IMR-90 (cell line): ENCODE results near the gene DPP8. TPM values are rescaled to one million over a fixed set of nuclear protein-coding genes. Genes with fewer than 3 reads are reported as not detected.

ENCODE experiments used
- ATAC-seq: fragments of 200-7000 bp; cut with Tn5 transposase; 2 replicates; pipeline ENCODE4 v1.9.1; 2020; ENCODE audit warnings: low read depth, mild to moderate bottlenecking, moderate library complexity
- BruUV-seq: library from RNA; stranded (reverse); fragments of 400-500 nt; replicated peaks from 2 replicates; lab custom pipeline; 2021; lab: Mats Ljungman, UMichigan
- CTCF ChIA-PET: fragments of 300-600 bp; formaldehyde crosslinking; extraction: SDS; loops from one replicate; lab custom pipeline; 2021; ENCODE audit warnings: antibody characterized with exemption; lab: Yijun Ruan, JAX
- POLR2A ChIA-PET: fragments of 300-600 bp; sonication (Branson Sonifier 250); formaldehyde crosslinking; loops from one replicate; lab custom pipeline; 2022; ENCODE audit warnings: antibody characterized with exemption; ENCODE audit not compliant: unreplicated experiment; lab: Charles Lee
- DNase-seq: peaks from one replicate; pipeline ENCODE4 v3.0.0; 2013
- H2AFZ ChIP-seq: replicated peaks from 2 replicates; pipeline ENCODE3; 2013; ENCODE audit warnings: low read length, mild to moderate bottlenecking; ENCODE audit not compliant: poor library complexity
- H2AK5ac ChIP-seq: 2 replicates; pipeline ENCODE4 v1.6.1; 2013; ENCODE audit warnings: low read depth, low read length, inconsistent platforms
- H2AK9ac ChIP-seq: replicated peaks from 2 replicates; pipeline ENCODE3; 2013; ENCODE audit warnings: mild to moderate bottlenecking, low read depth, low read length, moderate library complexity; ENCODE audit not compliant: poor library complexity
- H2BK120ac ChIP-seq: 2 replicates; pipeline ENCODE4 v1.6.1; 2013; ENCODE audit warnings: low read depth, low read length, inconsistent platforms
- H2BK15ac ChIP-seq: 3 replicates; pipeline ENCODE4 v1.6.1; 2013; ENCODE audit warnings: low read depth, low read length, inconsistent platforms
- H2BK20ac ChIP-seq: 2 replicates; pipeline ENCODE4 v1.6.1; 2013; ENCODE audit warnings: low read depth, mild to moderate bottlenecking, inconsistent platforms, low read length, moderate library complexity
- H2BK5ac ChIP-seq: 2 replicates; pipeline ENCODE4 v1.6.1; 2013; ENCODE audit warnings: mild to moderate bottlenecking, low read depth, low read length, inconsistent platforms; ENCODE audit not compliant: poor library complexity, severe bottlenecking
- H3K14ac ChIP-seq: replicated peaks from 2 replicates; pipeline ENCODE4 v1.6.1; 2013; ENCODE audit warnings: low read depth, low read length, inconsistent platforms
- H3K18ac ChIP-seq: 2 replicates; pipeline ENCODE4 v1.6.1; 2013; ENCODE audit warnings: low read depth, low read length, control low read depth
- H3K23ac ChIP-seq: 2 replicates; pipeline ENCODE4 v1.6.1; 2013; ENCODE audit warnings: low read depth, low read length, inconsistent platforms
- H3K27ac ChIP-seq: 2 replicates; pipeline ENCODE4 v1.5.1; 2013; ENCODE audit warnings: mild to moderate bottlenecking, control low read depth, low read length; ENCODE audit not compliant: insufficient read depth
- H3K27me3 ChIP-seq: 2 replicates; pipeline ENCODE4 v1.6.1; 2013; ENCODE audit warnings: low read length; ENCODE audit not compliant: control insufficient read depth, insufficient read depth
- H3K36me3 ChIP-seq: 2 replicates; pipeline ENCODE4 v1.6.1; 2013; ENCODE audit warnings: low read length, mixed read lengths; ENCODE audit not compliant: control insufficient read depth, insufficient read depth
- H3K4ac ChIP-seq: 2 replicates; pipeline ENCODE4 v1.6.1; 2013; ENCODE audit warnings: low read depth, low read length, inconsistent platforms
- H3K4me1 ChIP-seq: 2 replicates; pipeline ENCODE4 v1.6.1; 2013; ENCODE audit warnings: low read length, mixed read lengths; ENCODE audit not compliant: control insufficient read depth, insufficient read depth
- H3K4me2 ChIP-seq: 2 replicates; pipeline ENCODE4 v1.6.1; 2013; ENCODE audit warnings: low read depth, mild to moderate bottlenecking, control low read depth, low read length, moderate library complexity
- H3K4me3 ChIP-seq: 2 replicates; pipeline ENCODE4 v1.5.1; 2013; ENCODE audit warnings: low read depth, mild to moderate bottlenecking, control low read depth, low read length, moderate library complexity; ENCODE audit not compliant: insufficient read depth
- H3K56ac ChIP-seq: 2 replicates; pipeline ENCODE4 v1.6.1; 2013; ENCODE audit warnings: low read length, inconsistent platforms; ENCODE audit not compliant: insufficient read depth; ENCODE audit errors: extremely low read depth
- H3K79me1 ChIP-seq, 2 experiments: 2 replicates each; pipeline ENCODE4 v1.6.1; 2013; ENCODE audit warnings: low read length in 2 of 2, inconsistent platforms in 1 of 2, low read depth in 1 of 2
- H3K9ac ChIP-seq: 2 replicates; pipeline ENCODE4 v1.6.1; 2013; ENCODE audit warnings: low read depth, low read length, control low read depth
- H3K9me1 ChIP-seq: 2 replicates; pipeline ENCODE4 v1.6.1; 2013; ENCODE audit warnings: low read length, inconsistent platforms; ENCODE audit not compliant: insufficient read depth
- H3K9me3 ChIP-seq: 2 replicates; pipeline ENCODE4 v1.6.1; 2013; ENCODE audit warnings: low read length; ENCODE audit not compliant: control insufficient read depth, insufficient read depth
- H4K20me1 ChIP-seq: 2 replicates; pipeline ENCODE4 v1.6.1; 2013; ENCODE audit warnings: low read length, inconsistent platforms; ENCODE audit not compliant: insufficient read depth
- H4K5ac ChIP-seq: 2 replicates; pipeline ENCODE4 v1.6.1; 2013; ENCODE audit warnings: mild to moderate bottlenecking, low read depth, low read length, control low read depth
- H4K8ac ChIP-seq, 2 experiments: 2 replicates each; pipeline ENCODE4 v1.6.1; 2013; ENCODE audit warnings: low read depth in 2 of 2, low read length in 2 of 2, control low read depth in 1 of 2, inconsistent platforms in 1 of 2
- H4K91ac ChIP-seq: 2 replicates; pipeline ENCODE4 v1.6.1; 2013; ENCODE audit warnings: low read depth, low read length, inconsistent platforms; ENCODE audit not compliant: insufficient read depth
- BHLHE40 ChIP-seq: fragments of 150-350 bp; IDR thresholded peaks from 2 replicates; pipeline ENCODE4 v1.6.1; 2016; ENCODE audit warnings: mild to moderate bottlenecking, low read depth, low read length
- CEBPB ChIP-seq: IDR thresholded peaks from 2 replicates; pipeline ENCODE4 v1.6.1; 2012; ENCODE audit warnings: low read depth, low read length, improper control_type of control experiment
- CHD1 ChIP-seq: IDR thresholded peaks from 2 replicates; pipeline ENCODE4 v1.6.1; 2012; ENCODE audit warnings: low read depth, low read length, improper control_type of control experiment
- CTCF ChIP-seq: conservative IDR thresholded peaks from 2 replicates; pipeline ENCODE4 v1.5.1; 2012; ENCODE audit warnings: mild to moderate bottlenecking, low read depth, low read length, improper control_type of control experiment
- ELK1 ChIP-seq: fragments of 150-350 bp; IDR thresholded peaks from 2 replicates; pipeline ENCODE4 v1.6.1; 2016; ENCODE audit warnings: low read depth, mild to moderate bottlenecking, low read length, moderate library complexity, borderline replicate concordance
- FOS ChIP-seq: fragments of 150-350 bp; IDR thresholded peaks from 2 replicates; pipeline ENCODE4 v1.6.1; 2016; ENCODE audit warnings: low read depth, low read length
- MAFK ChIP-seq: IDR thresholded peaks from 2 replicates; pipeline ENCODE4 v1.6.1; 2012; ENCODE audit warnings: low read depth, low read length, improper control_type of control experiment
- MAZ ChIP-seq: IDR thresholded peaks from 2 replicates; pipeline ENCODE4 v1.6.1; 2012; ENCODE audit warnings: low read depth, mild to moderate bottlenecking, low read length, improper control_type of control experiment, moderate library complexity, borderline replicate concordance
- MXI1 ChIP-seq: IDR thresholded peaks from 2 replicates; pipeline ENCODE4 v1.6.1; 2012; ENCODE audit warnings: low read depth, mild to moderate bottlenecking, low read length, moderate library complexity, borderline replicate concordance
- NFE2L2 ChIP-seq: fragments of 150-350 bp; IDR thresholded peaks from 2 replicates; pipeline ENCODE4 v1.6.1; 2016; ENCODE audit warnings: low read depth, mild to moderate bottlenecking, low read length
- POLR2A ChIP-seq: IDR thresholded peaks from 2 replicates; pipeline ENCODE4 v1.6.1; 2012; ENCODE audit warnings: mild to moderate bottlenecking, low read depth, low read length
- RAD21 ChIP-seq: IDR thresholded peaks from 2 replicates; pipeline ENCODE4 v1.6.1; 2012; ENCODE audit warnings: low read length, improper control_type of control experiment
- RCOR1 ChIP-seq: IDR thresholded peaks from 2 replicates; pipeline ENCODE4 v1.6.1; 2012; ENCODE audit warnings: mild to moderate bottlenecking, low read length, improper control_type of control experiment; ENCODE audit not compliant: insufficient replicate concordance
- RFX5 ChIP-seq: IDR thresholded peaks from 2 replicates; pipeline ENCODE4 v1.8.0; 2012; ENCODE audit warnings: low read depth, mild to moderate bottlenecking, low read length, moderate library complexity
- SMC3 ChIP-seq: fragments of 150-350 bp; IDR thresholded peaks from 2 replicates; pipeline ENCODE4 v1.6.1; 2016; ENCODE audit warnings: low read depth, mild to moderate bottlenecking, antibody characterized with exemption, low read length, moderate library complexity
- USF2 ChIP-seq: fragments of 150-350 bp; IDR thresholded peaks from 2 replicates; pipeline ENCODE4 v1.6.1; 2017; ENCODE audit warnings: mild to moderate bottlenecking, antibody characterized with exemption, low read length, low read depth
- WGBS, 2 experiments: methylation state at CpG; one replicate each; pipeline versions ENCODE4 v1.1.5 to v1.1.7; 2013; ENCODE audit warnings: missing lambda C conversion rate in 2 of 2; ENCODE audit not compliant: insufficient read length in 1 of 2; ENCODE audit errors: extremely low coverage in 2 of 2; 5-methylcytosine and 5-hydroxymethylcytosine counted together
- dilution Hi-C: fragments of 300-500 bp; cut with HindIII; formaldehyde crosslinking; loops from one replicate; pipeline ENCODE4 v1.14.3; 2018; ENCODE audit warnings: low sequenced_read_pairs; ENCODE audit not compliant: unreplicated experiment
- in situ Hi-C: fragments of 300-500 bp; cut with MboI; formaldehyde crosslinking; loops from 3 replicates; pipeline ENCODE4 v1.14.3; 2019; ENCODE audit warnings: low sequenced_read_pairs, inconsistent platforms, mixed read lengths
- intact Hi-C: fragments of 100-400 bp; cut with micrococcal nuclease; formaldehyde crosslinking; loops from 2 replicates; pipeline ENCODE4 v1.10.0; 2022
- polyA plus RNA-seq, 3 experiments: library from polyadenylated mRNA; depleted of rRNA; stranded (reverse); fragments of >200 nt; gene quantifications; 2 replicates each; pipeline ENCODE4 v1.2.3, GENCODE V29; 2012; ENCODE audit warnings: low replicate concordance in 1 of 3
- total RNA-seq: library from RNA; depleted of rRNA; stranded (reverse); fragments of >200 nt; gene quantifications from 2 replicates; pipeline ENCODE4 v1.2.3, GENCODE V29; 2012

DPP8 gene
- total and polyA plus RNA-seq, 2 of the 4 experiments (the other 2 are of a cell fraction), result 10.7 to 29.4 TPM

- BruUV-seq, result no TSS peak
- Histone ChIP-seq H2AK9ac (no peak overlapping the region), H3K79me1 (peaks cover 25 to 45% of the 10 kb centered on the region in 2 experiments), H3K4me3 (no peak overlapping the region), H3K4me2 (no peak overlapping the region), H2BK120ac (no peak overlapping the region), H3K36me3 (peaks cover 18% of the 10 kb centered on the region), H3K9me1 (0 out of 2 replicates have a peak, but pooled peaks cover 2% of the 10 kb centered on the region), H2AFZ (no peak overlapping the region), H4K20me1 (peaks cover 19% of the 10 kb centered on the region; the same call in 1 of the 2 replicates), H2BK5ac (no peak overlapping the region), H4K91ac (no peak overlapping the region), H3K27me3 (no peaks in the 10 kb centered on the region), H3K18ac (no peak overlapping the region), H4K8ac (no peak overlapping the region), H2AK5ac (no peak overlapping the region), H2BK20ac (no peak overlapping the region), H3K23ac (no peak overlapping the region), H3K4ac (no peak overlapping the region), H3K9ac (no peak overlapping the region), H3K4me1 (peaks cover 4% of the 10 kb centered on the region), H2BK15ac (no peak overlapping the region), H4K5ac (no peak overlapping the region), H3K14ac (no peak overlapping the region), H3K27ac (no peak overlapping the region), H3K9me3 (no peaks in the 10 kb centered on the region), H3K56ac (no peak overlapping the region)
- TF ChIP-seq NFE2L2 (no peak), ELK1 (no peak), RFX5 (no peak), CEBPB (no peak), BHLHE40 (no peak), MXI1 (no peak), CHD1 (no peak), MAFK (no peak), POLR2A (no peak), CTCF (no peak), SMC3 (no peak), RCOR1 (no peak), MAZ (no peak), FOS (no peak), RAD21 (no peak), USF2 (no peak)
- in situ Hi-C loops (no loop called here), dilution Hi-C loops (no loop called here), intact Hi-C loops (no loop called here)
- DNase-seq, result no peak
- ChIA-PET CTCF (no interaction called here), POLR2A (no interaction called here)
- WGBS, 2 experiments, result 100% methylated on average over 1 of the region's 10 CpGs; no CpG with 5 or more reads in 1 of the 2 experiments
- no peak for ATAC-seq
Observed at GRCh38 chr15:65512807-65513416, 4.6 kb downstream of the DPP8 start.
